Panc1 (cell line): Measurements from ENCODE around the gene EML1. TPM values are rescaled to one million over a fixed set of nuclear protein-coding genes. Genes with fewer than 3 reads are reported as not detected.

Experiments used
- ATAC-seq: fragments of 200-7000 bp; cut with Tn5 transposase; 2 replicates; pipeline ENCODE4 v1.9.1; 2020; ENCODE audit warnings: mild to moderate bottlenecking, moderate library complexity
- BruUV-seq: library from RNA; stranded (reverse); fragments of 400-500 nt; replicated peaks from 2 replicates; lab custom pipeline; 2021; lab: Mats Ljungman, UMichigan
- CTCF ChIA-PET: fragments of 300-600 bp; sonication (Branson Sonifier 250); formaldehyde crosslinking; loops from one replicate; lab custom pipeline; 2022; ENCODE audit warnings: antibody characterized with exemption; lab: Charles Lee
- POLR2A ChIA-PET: fragments of 300-600 bp; sonication (Branson Sonifier 250); formaldehyde crosslinking; loops from one replicate; lab custom pipeline; 2022; ENCODE audit warnings: antibody characterized with exemption; lab: Charles Lee
- DNase-seq: peaks from one replicate; pipeline ENCODE4 v3.0.0-alpha.2; 2010; ENCODE audit warnings: low read depth, low spot score
- H3K27ac ChIP-seq: 2 replicates; pipeline ENCODE4 v1.5.1; 2011; ENCODE audit warnings: mild to moderate bottlenecking, low read length, inconsistent platforms
- H3K27me3 ChIP-seq: fragments of 200-500 bp; sonication (Bioruptor generic); 2 replicates; pipeline ENCODE4 v1.6.0; 2014; ENCODE audit warnings: low read length, inconsistent platforms; ENCODE audit not compliant: control insufficient read depth, insufficient read depth
- H3K36me3 ChIP-seq: fragments of 200-500 bp; sonication (Bioruptor generic); 2 replicates; pipeline ENCODE4 v1.5.1; 2014; ENCODE audit warnings: inconsistent platforms, mild to moderate bottlenecking, low read length, moderate library complexity; ENCODE audit not compliant: control insufficient read depth, insufficient read depth
- H3K4me1 ChIP-seq: 2 replicates; pipeline ENCODE4 v1.5.1; 2011; ENCODE audit warnings: inconsistent platforms, mild to moderate bottlenecking, low read length, moderate library complexity; ENCODE audit not compliant: control insufficient read depth, insufficient read depth
- H3K4me3 ChIP-seq, 2 experiments: 2 replicates each; pipeline ENCODE4 v1.5.1; 2011 to 2012; ENCODE audit warnings: low read depth in 2 of 2, low read length in 2 of 2, mild to moderate bottlenecking in 2 of 2, inconsistent platforms in 1 of 2, moderate library complexity in 1 of 2
- H3K9me3 ChIP-seq: fragments of 200-500 bp; sonication (Bioruptor generic); 2 replicates; pipeline ENCODE4 v1.5.1; 2014; ENCODE audit warnings: low read depth, mild to moderate bottlenecking, inconsistent platforms, low read length, moderate library complexity; ENCODE audit not compliant: control insufficient read depth, insufficient read depth
- POLR2AphosphoS5 ChIP-seq: IDR thresholded peaks from 2 replicates; pipeline ENCODE4 v1.6.1; 2012; ENCODE audit warnings: mild to moderate bottlenecking, low read depth, low read length, moderate library complexity
- SIN3A ChIP-seq: IDR thresholded peaks from 2 replicates; pipeline ENCODE4 v1.6.1; 2012; ENCODE audit warnings: low read depth, mild to moderate bottlenecking, low read length, moderate library complexity, borderline replicate concordance; ENCODE audit not compliant: insufficient read depth
- TCF7L2 ChIP-seq: IDR thresholded peaks from 2 replicates; pipeline ENCODE4 v1.6.1; 2011; ENCODE audit warnings: mild to moderate bottlenecking, low read depth, low read length, inconsistent platforms
- in situ Hi-C: cut with HindIII; loops from 2 replicates; pipeline ENCODE4 v1.10.0; 2016; ENCODE audit warnings: low sequenced_read_pairs, low pct_unique_long_range_greater_than_20kb
- intact Hi-C: fragments of 100-400 bp; cut with micrococcal nuclease; formaldehyde crosslinking; loops from one replicate; pipeline ENCODE4 v1.10.0; 2022; ENCODE audit not compliant: unreplicated experiment
- total RNA-seq: library from RNA; stranded (reverse); gene quantifications from one replicate; pipeline ENCODE4 v1.2.1, GENCODE V29; 2021; ENCODE audit not compliant: unreplicated experiment
- TF ChIP-seq, protein P1 (sequence below): fragments of 450-650 bp; IDR thresholded peaks from 2 replicates; pipeline ENCODE4 v1.5.1; 2017; ENCODE audit warnings: mild to moderate bottlenecking
- TF ChIP-seq, protein P2 (sequence below), 2 experiments: IDR thresholded peaks; 2 replicates each; pipeline ENCODE4 v1.6.1; 2011 to 2012; ENCODE audit warnings: low read depth in 2 of 2, control low read depth in 1 of 2, low read length in 1 of 2, mild to moderate bottlenecking in 1 of 2, moderate library complexity in 1 of 2; ENCODE audit not compliant: insufficient read depth in 1 of 2

EML1 gene
- total RNA-seq, 1 experiment from 2014 or later, result 35.3 TPM

DNA sequence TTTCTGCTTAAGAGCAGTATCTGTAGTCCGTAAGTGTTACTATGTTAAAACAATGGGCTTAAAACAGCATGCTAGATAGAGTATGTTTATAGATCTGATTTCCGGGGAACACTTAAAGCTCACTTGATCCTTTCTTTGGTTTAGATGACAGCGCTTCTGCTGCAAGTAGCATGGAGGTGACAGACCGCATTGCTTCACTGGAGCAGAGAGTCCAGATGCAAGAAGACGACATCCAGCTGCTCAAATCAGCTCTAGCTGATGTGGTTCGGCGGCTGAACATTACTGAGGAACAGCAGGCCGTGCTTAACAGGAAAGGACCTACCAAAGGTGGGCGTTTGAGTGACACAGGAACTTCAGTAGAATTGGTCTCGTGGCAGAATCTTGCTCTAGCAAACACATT is 57.5 kb downstream of the EML1 start:
- DNase-seq, result no peak
- Histone ChIP-seq H3K9me3 (peaks cover 3% of the 10 kb centered on the region; the same call in 1 of the 2 replicates), H3K27ac (no peak overlapping the region), H3K36me3 (no peaks in the 10 kb centered on the region), H3K27me3 (no peaks in the 10 kb centered on the region), H3K4me1 (no peaks in the 10 kb centered on the region), H3K4me3 (no peak overlapping the region)
- no TSS peak for BruUV-seq
- ATAC-seq, result no peak
- intact Hi-C loops (no loop called here), in situ Hi-C loops (no loop called here)
- ChIA-PET CTCF (no interaction called here), POLR2A (no interaction called here)
- TF ChIP-seq SIN3A (no peak), POLR2AphosphoS5 (no peak), TCF7L2 (no peak)
- TF ChIP-seq, protein P1, sequence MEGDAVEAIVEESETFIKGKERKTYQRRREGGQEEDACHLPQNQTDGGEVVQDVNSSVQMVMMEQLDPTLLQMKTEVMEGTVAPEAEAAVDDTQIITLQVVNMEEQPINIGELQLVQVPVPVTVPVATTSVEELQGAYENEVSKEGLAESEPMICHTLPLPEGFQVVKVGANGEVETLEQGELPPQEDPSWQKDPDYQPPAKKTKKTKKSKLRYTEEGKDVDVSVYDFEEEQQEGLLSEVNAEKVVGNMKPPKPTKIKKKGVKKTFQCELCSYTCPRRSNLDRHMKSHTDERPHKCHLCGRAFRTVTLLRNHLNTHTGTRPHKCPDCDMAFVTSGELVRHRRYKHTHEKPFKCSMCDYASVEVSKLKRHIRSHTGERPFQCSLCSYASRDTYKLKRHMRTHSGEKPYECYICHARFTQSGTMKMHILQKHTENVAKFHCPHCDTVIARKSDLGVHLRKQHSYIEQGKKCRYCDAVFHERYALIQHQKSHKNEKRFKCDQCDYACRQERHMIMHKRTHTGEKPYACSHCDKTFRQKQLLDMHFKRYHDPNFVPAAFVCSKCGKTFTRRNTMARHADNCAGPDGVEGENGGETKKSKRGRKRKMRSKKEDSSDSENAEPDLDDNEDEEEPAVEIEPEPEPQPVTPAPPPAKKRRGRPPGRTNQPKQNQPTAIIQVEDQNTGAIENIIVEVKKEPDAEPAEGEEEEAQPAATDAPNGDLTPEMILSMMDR, result no peak
- TF ChIP-seq, protein P2, sequence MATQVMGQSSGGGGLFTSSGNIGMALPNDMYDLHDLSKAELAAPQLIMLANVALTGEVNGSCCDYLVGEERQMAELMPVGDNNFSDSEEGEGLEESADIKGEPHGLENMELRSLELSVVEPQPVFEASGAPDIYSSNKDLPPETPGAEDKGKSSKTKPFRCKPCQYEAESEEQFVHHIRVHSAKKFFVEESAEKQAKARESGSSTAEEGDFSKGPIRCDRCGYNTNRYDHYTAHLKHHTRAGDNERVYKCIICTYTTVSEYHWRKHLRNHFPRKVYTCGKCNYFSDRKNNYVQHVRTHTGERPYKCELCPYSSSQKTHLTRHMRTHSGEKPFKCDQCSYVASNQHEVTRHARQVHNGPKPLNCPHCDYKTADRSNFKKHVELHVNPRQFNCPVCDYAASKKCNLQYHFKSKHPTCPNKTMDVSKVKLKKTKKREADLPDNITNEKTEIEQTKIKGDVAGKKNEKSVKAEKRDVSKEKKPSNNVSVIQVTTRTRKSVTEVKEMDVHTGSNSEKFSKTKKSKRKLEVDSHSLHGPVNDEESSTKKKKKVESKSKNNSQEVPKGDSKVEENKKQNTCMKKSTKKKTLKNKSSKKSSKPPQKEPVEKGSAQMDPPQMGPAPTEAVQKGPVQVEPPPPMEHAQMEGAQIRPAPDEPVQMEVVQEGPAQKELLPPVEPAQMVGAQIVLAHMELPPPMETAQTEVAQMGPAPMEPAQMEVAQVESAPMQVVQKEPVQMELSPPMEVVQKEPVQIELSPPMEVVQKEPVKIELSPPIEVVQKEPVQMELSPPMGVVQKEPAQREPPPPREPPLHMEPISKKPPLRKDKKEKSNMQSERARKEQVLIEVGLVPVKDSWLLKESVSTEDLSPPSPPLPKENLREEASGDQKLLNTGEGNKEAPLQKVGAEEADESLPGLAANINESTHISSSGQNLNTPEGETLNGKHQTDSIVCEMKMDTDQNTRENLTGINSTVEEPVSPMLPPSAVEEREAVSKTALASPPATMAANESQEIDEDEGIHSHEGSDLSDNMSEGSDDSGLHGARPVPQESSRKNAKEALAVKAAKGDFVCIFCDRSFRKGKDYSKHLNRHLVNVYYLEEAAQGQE (IDR thresholded peaks at IDR 0.05; ENCODE audit: insufficient read depth in 1 of 2, low read depth in 2 of 2, low read length in 1 of 2), result no peak

DNA sequence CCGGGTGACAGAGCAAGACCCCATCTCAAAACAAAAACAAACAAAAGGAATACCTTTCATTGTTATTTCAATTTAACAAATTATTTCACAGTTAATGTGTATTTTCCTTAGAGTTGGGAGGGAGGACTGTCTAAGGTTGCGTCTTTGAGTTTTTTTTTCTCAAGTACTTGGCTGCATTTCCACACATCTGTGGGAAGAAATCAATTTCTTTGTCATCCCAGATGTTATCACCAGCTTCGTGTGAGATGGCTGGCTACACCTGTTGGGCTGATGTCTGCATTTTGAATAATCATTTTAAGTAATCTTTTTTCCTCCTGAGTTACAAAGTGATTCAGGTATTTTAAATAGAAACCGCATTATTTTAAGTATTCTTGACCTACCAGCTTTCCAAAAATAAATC is 59.4 kb downstream of the EML1 start:
- H3K27ac ChIP-seq, result no peak overlapping the region
- no peaks in the 10 kb centered on the region for H3K36me3 ChIP-seq
- H3K4me3 ChIP-seq, result no peak overlapping the region
- in situ Hi-C loops (no loop called here), intact Hi-C loops (no loop called here)
- DNase-seq, result no peak
- no peaks in the 10 kb centered on the region for H3K4me1 ChIP-seq
- TF ChIP-seq, protein P1, result no peak
- TF ChIP-seq TCF7L2, result no peak
- TF ChIP-seq POLR2AphosphoS5, result no peak
- no peak for TF ChIP-seq SIN3A
- peaks cover 3% of the 10 kb centered on the region; the same call in 1 of the 2 replicates for H3K9me3 ChIP-seq
- BruUV-seq, result no TSS peak
- ChIA-PET POLR2A (no interaction called here), CTCF (no interaction called here)
- H3K27me3 ChIP-seq, result no peaks in the 10 kb centered on the region
- no peak for ATAC-seq
